Measurements from ENCODE around the gene LLCFC1. TPM values are rescaled to one million over a fixed set of nuclear protein-coding genes. Genes with fewer than 3 reads are reported as not detected.

The LLCFC1 gene
- polyA plus RNA-seq, 1 of the 3 experiments (the other 2 are of a cell fraction), result not detected

DNA sequence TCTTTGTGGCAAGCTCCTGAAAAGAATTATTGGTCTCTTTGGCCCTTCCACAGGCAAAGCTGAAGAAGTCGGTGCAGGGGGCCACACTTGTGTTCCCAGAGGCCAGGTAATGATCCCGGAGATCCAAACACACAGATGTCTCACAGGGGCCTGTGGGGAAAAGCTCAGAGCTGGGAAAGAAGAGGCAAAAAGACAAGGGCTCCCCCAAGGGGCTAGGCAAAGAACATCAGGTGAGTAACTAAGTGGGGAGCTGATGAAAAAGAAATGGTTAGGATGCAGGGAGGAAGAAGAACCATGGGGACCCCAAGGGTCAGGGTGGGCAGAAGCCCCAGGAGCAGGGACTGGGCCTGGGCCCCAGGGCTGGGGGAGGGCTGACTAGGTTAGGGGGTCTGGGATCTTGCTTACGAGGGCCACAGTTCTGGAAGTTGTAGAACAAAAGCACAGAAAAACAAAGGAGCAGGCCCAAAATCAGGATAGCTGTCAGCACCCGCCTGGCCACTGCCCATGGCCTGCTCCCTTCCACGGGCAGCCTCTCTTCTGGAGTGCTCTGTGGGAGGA, 21.8 kb downstream of the LLCFC1 start:
- DNase-seq, result no peak
- Histone ChIP-seq H3K27me3 (ENCODE audit: insufficient read depth) (peaks cover 30% of the 10 kb centered on the region; the same call in 1 of the 2 replicates), H2AFZ (ENCODE audit: low read depth) (no peak overlapping the region), H3K9ac (no peak overlapping the region), H3K79me2 (ENCODE audit: insufficient read depth) (no peaks in the 10 kb centered on the region), H3K4me3 (ENCODE audit: low read depth in 2 of 2, low read length in 1 of 2) (no peak overlapping the region), H3K9me3 (no peaks in the 10 kb centered on the region), H3K36me3 (replicated peaks in 1 of 2; ENCODE audit: control insufficient read depth in 1 of 2, insufficient read depth in 2 of 2, low read length in 1 of 2) (no peaks in the 10 kb centered on the region), H4K20me1 (ENCODE audit: insufficient read depth) (no peaks in the 10 kb centered on the region), H3K27ac (ENCODE audit: low read depth in 2 of 2, low read length in 1 of 2) (no peak overlapping the region), H3K4me1 (ENCODE audit: control insufficient read depth in 1 of 2, insufficient read depth in 2 of 2, low read depth in 1 of 2, low read length in 1 of 2) (no peaks in the 10 kb centered on the region), H3F3A (replicated peaks; ENCODE audit: insufficient read depth) (no peaks in the 10 kb centered on the region), H3K4me2 (no peak overlapping the region), H3K9me2 (no peaks in the 10 kb centered on the region)
- no peak for TF ChIP-seq RFX5 (IDR thresholded peaks at IDR 0.05; ENCODE audit: low read length)
- TF ChIP-seq SIN3A (IDR thresholded peaks at IDR 0.05; ENCODE audit: borderline replicate concordance, low read depth, low read length), result no peak
- no peak for TF ChIP-seq EP300 (IDR thresholded peaks at IDR 0.05; ENCODE audit: borderline replicate concordance in 1 of 2, low read depth in 1 of 2, low read length in 1 of 2)
- no peak for TF ChIP-seq PBX3 (IDR thresholded peaks at IDR 0.05)
- no peak for TF ChIP-seq RCOR1 (IDR thresholded peaks at IDR 0.05; ENCODE audit: low read length)
- POLR2A ChIA-PET, result no interaction called here
- CTCF ChIA-PET, result interaction anchor here (0.6 kb wide), 1 partner anchor 106 kb away, joined by 3 read pairs; no protein-coding TSS in a partner anchor
- WGBS (ENCODE audit: low lambda C conversion rate), result 3% methylated on average over 5 of the region's 5 CpGs

GRCh38 chr7:142961595-142961972, 22.3 kb downstream of the LLCFC1 start:
- Histone ChIP-seq H3K4me1 (ENCODE audit: control insufficient read depth in 1 of 2, insufficient read depth in 2 of 2, low read depth in 1 of 2, low read length in 1 of 2) (no peaks in the 10 kb centered on the region), H3K9me3 (no peaks in the 10 kb centered on the region), H3F3A (replicated peaks; ENCODE audit: insufficient read depth) (no peaks in the 10 kb centered on the region), H3K4me2 (no peak overlapping the region), H3K36me3 (replicated peaks in 1 of 2; ENCODE audit: control insufficient read depth in 1 of 2, insufficient read depth in 2 of 2, low read length in 1 of 2) (no peaks in the 10 kb centered on the region), H3K79me2 (ENCODE audit: insufficient read depth) (no peaks in the 10 kb centered on the region), H3K4me3 (ENCODE audit: low read depth in 2 of 2, low read length in 1 of 2) (no peak overlapping the region), H4K20me1 (ENCODE audit: insufficient read depth) (no peaks in the 10 kb centered on the region), H3K9me2 (no peaks in the 10 kb centered on the region), H3K27me3 (ENCODE audit: insufficient read depth) (peaks cover 30% of the 10 kb centered on the region; the same call in 1 of the 2 replicates), H3K9ac (no peak overlapping the region), H3K27ac (ENCODE audit: low read depth in 2 of 2, low read length in 1 of 2) (no peak overlapping the region), H2AFZ (ENCODE audit: low read depth) (no peak overlapping the region)
- CTCF ChIA-PET, result interaction anchor here (0.6 kb wide), 1 partner anchor 106 kb away, joined by 3 read pairs; no protein-coding TSS in a partner anchor
- TF ChIP-seq NFIC (IDR thresholded peaks at IDR 0.05; ENCODE audit: borderline replicate concordance) (no peak), RXRA (IDR thresholded peaks at IDR 0.05; ENCODE audit: borderline replicate concordance, low read depth) (no peak), MEF2A (IDR thresholded peaks at IDR 0.05; ENCODE audit: borderline replicate concordance, low read depth) (no peak), RFX5 (IDR thresholded peaks at IDR 0.05; ENCODE audit: low read length) (no peak), NRF1 (IDR thresholded peaks at IDR 0.05; ENCODE audit: low read depth, low read length) (no peak)
- POLR2A ChIA-PET, result no interaction called here
- DNase-seq, result no peak
- WGBS (ENCODE audit: low lambda C conversion rate), result 15% methylated on average over 4 of the region's 4 CpGs
